Immature natural killer cell (primary cell): ENCODE measurements around the gene SLC29A2. TPM values are rescaled to one million over a fixed set of nuclear protein-coding genes. Genes with fewer than 3 reads are reported as not detected.
"Not testable (repeated sequence)": the region's sequence is repeated elsewhere in the genome, so short reads cannot be mapped to it uniquely, and the experiment has no call there.

ENCODE experiments used
- DNase-seq, 3 donors: peaks; one replicate each; pipeline ENCODE4 v3.0.0; 2022; ENCODE audit warnings: mixed read lengths in 1 of 3
- H3K27ac Mint-ChIP-seq, 6 donors: one replicate each; pipeline ENCODE4 v1.8.0; 2020; ENCODE audit warnings: mixed read lengths in 6 of 6, mild to moderate bottlenecking in 5 of 6, inconsistent platforms in 4 of 6, moderate library complexity in 3 of 6
- H3K27me3 Mint-ChIP-seq, 3 donors: one replicate each; pipeline ENCODE4 v1.8.0; 2020 to 2021; ENCODE audit warnings: low read depth in 3 of 3, mild to moderate bottlenecking in 3 of 3, mixed read lengths in 3 of 3, moderate library complexity in 3 of 3, inconsistent platforms in 1 of 3
- H3K36me3 Mint-ChIP-seq, 3 donors: one replicate each; pipeline ENCODE4 v1.8.0; 2020; ENCODE audit warnings: mixed read lengths in 3 of 3, inconsistent platforms in 2 of 3, mild to moderate bottlenecking in 2 of 3
- H3K4me1 Mint-ChIP-seq, 2 donors: one replicate each; pipeline ENCODE4 v1.8.0; 2020; ENCODE audit warnings: inconsistent platforms in 2 of 2, mild to moderate bottlenecking in 2 of 2, mixed read lengths in 2 of 2, moderate library complexity in 1 of 2
- H3K4me3 Mint-ChIP-seq, 5 donors: one replicate each; pipeline ENCODE4 v1.8.0; 2020; ENCODE audit warnings: mild to moderate bottlenecking in 5 of 5, mixed read lengths in 5 of 5, inconsistent platforms in 3 of 5, moderate library complexity in 3 of 5
- H3K9me3 Mint-ChIP-seq, 6 donors: one replicate each; pipeline ENCODE4 v1.8.0; 2020; ENCODE audit warnings: mild to moderate bottlenecking in 6 of 6, mixed read lengths in 6 of 6, inconsistent platforms in 4 of 6, moderate library complexity in 3 of 6
- polyA plus RNA-seq, 3 donors: library from polyadenylated mRNA; unstranded; fragments of 300-500 nt; fragmentation: Illumina TruSeq; gene quantifications; one replicate each; pipeline ENCODE4 v1.2.3, GENCODE V29; 2021

The SLC29A2 gene
- polyA plus RNA-seq, 3 donors from 2014 or later: 0.21 to 0.32 TPM; not detected in 1

- no peak overlapping the region for H3K4me3 Mint-ChIP-seq
- peaks cover 9% of the 10 kb centered on the region in 2 donors for H3K4me1 Mint-ChIP-seq
- H3K27me3 Mint-ChIP-seq: peaks cover 3 to 5% (median 4%) of the 10 kb centered on the region in 3 donors
- no peak overlapping the region for H3K27ac Mint-ChIP-seq
- H3K9me3 Mint-ChIP-seq: no peaks in the 10 kb centered on the region
- DNase-seq: no peak
- no peaks in the 10 kb centered on the region for H3K36me3 Mint-ChIP-seq
Measured at GRCh38 chr11:66368484-66368883, 3.1 kb downstream of the SLC29A2 start.

DNA sequence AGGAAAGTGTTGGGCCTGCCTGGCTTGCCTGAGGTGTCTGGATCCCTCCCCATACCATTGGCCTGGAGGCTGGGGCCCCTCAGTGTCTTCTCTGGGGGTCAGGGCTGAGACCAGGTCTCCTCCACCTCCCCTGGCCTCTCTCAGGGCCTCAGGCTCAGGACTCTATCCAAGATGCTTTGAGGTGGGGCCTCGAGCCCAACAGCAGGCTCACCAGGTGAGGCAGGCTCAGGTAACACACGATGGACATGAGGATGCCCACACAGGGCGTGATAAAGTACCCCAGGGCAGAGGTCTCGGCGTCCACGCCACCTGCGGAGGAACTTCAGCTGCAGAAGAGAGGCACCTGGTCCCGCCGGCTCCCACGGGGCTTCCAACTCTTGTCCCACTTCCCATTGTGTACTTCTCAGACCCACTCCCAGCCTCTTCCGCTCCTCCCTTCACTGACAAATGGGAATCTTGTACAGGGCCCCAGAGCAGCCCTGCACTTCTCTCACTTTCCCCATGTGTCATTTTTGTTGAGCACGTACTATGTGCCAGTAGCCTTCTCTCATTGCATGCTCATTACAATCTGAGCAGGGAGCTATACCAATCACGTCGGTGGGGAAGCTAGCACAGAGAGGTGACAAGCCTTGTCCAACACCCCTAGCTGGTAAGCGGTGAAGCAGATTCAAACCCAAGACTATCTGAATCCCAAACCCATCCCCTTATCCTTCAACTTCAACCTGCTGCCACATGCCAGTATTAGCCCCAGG, 3.8 kb downstream of the SLC29A2 start:
- H3K4me1 Mint-ChIP-seq: peaks cover 5 to 6% of the 10 kb centered on the region in 2 donors
- H3K27ac Mint-ChIP-seq: no peak overlapping the region
- no peak overlapping the region for H3K4me3 Mint-ChIP-seq

GRCh38 chr11:66366844-66367477, 4.6 kb downstream of the SLC29A2 start:
- Mint-ChIP-seq H3K27me3 (peaks cover 0 to 5% (median 4%) of the 10 kb centered on the region in 3 donors), H3K9me3 (no peaks in the 10 kb centered on the region), H3K27ac (no peak overlapping the region), H3K4me3 (no peak overlapping the region), H3K4me1 (peaks cover 0 to 2% of the 10 kb centered on the region in 2 donors), H3K36me3 (no peaks in the 10 kb centered on the region)
- no peak for DNase-seq

More for the DNA sequence above, 3.8 kb downstream of the SLC29A2 start:
- Mint-ChIP-seq H3K27me3 (peaks cover 0 to 5% (median 4%) of the 10 kb centered on the region in 3 donors), H3K36me3 (no peaks in the 10 kb centered on the region), H3K9me3 (no peaks in the 10 kb centered on the region)
- DNase-seq: no peak

GRCh38 chr11:66365711-66366619, 5.6 kb downstream of the SLC29A2 start:
- H3K9me3 Mint-ChIP-seq: no peaks in the 10 kb centered on the region
- H3K4me3 Mint-ChIP-seq: no peak overlapping the region
- peaks cover 0 to 5% (median 4%) of the 10 kb centered on the region in 3 donors for H3K27me3 Mint-ChIP-seq
- peaks cover 0 to 2% of the 10 kb centered on the region in 2 donors for H3K4me1 Mint-ChIP-seq
- DNase-seq: no peak
- no peaks in the 10 kb centered on the region for H3K36me3 Mint-ChIP-seq
- no peak overlapping the region for H3K27ac Mint-ChIP-seq

DNA sequence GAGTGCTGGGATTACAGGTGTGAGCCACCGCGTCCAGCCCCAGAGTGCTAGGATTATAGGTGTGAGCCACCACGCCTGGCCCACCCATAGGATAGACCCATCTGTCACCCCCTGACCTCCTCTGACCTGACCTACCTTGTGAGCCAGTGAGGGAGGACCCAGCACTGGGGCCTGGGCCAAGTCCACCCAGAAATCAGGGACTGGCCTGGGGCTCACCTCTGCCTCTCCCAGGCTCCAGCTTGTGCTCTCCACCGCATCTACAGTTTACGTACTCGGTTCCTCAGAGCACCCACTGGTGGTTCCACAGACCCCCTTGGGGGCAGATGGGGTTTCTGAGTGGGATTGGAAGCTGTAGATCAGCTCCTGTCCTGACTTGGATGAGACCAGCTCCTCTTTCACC, 6.4 kb downstream of the SLC29A2 start:
- no peaks in the 10 kb centered on the region for H3K4me1 Mint-ChIP-seq
- H3K27ac Mint-ChIP-seq: no peak overlapping the region
- no peak overlapping the region for H3K4me3 Mint-ChIP-seq
- DNase-seq: no peak
- no peaks in the 10 kb centered on the region for H3K9me3 Mint-ChIP-seq
- H3K27me3 Mint-ChIP-seq: peaks cover 0 to 5% (median 4%) of the 10 kb centered on the region in 3 donors
- no peaks in the 10 kb centered on the region for H3K36me3 Mint-ChIP-seq

GRCh38 chr11:66363805-66364535, 7.6 kb downstream of the SLC29A2 start:
- no peaks in the 10 kb centered on the region for H3K36me3 Mint-ChIP-seq
- no peaks in the 10 kb centered on the region for H3K9me3 Mint-ChIP-seq
- H3K4me1 Mint-ChIP-seq: no peaks in the 10 kb centered on the region
- peak; percentile 43 to 52 (median 45) for DNase-seq
- no peak overlapping the region for H3K27ac Mint-ChIP-seq
- H3K4me3 Mint-ChIP-seq: no peak overlapping the region
- peaks cover 0 to 1% (median 0%) of the 10 kb centered on the region in 3 donors for H3K27me3 Mint-ChIP-seq

DNA sequence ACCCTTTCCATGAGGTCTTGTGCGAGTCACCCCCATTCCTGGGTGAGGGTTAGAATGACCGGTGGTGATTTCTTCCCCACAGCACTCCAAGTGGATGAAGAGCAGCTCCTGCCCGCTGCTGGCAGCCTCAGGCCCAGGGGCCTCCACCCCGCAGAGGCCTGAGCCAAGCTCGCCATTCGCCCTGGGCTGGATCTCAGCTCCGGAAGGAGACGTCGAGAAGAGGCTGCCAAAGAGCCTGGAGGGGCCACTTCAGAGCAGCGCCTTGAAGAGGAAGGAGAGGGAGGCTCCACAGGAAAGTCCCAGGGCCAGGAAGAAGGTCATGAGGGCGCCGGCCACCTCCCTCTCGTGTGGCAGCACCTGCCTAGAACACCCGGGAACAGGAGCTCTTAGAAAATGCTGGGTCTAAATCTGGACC, 8.4 kb downstream of the SLC29A2 start:
- Mint-ChIP-seq H3K36me3 (no peaks in the 10 kb centered on the region), H3K4me3 (no peak overlapping the region), H3K9me3 (no peaks in the 10 kb centered on the region), H3K27ac (no peak overlapping the region), H3K27me3 (peaks cover 0 to 1% (median 0%) of the 10 kb centered on the region in 3 donors), H3K4me1 (no peaks in the 10 kb centered on the region)
- DNase-seq: no peak

DNA sequence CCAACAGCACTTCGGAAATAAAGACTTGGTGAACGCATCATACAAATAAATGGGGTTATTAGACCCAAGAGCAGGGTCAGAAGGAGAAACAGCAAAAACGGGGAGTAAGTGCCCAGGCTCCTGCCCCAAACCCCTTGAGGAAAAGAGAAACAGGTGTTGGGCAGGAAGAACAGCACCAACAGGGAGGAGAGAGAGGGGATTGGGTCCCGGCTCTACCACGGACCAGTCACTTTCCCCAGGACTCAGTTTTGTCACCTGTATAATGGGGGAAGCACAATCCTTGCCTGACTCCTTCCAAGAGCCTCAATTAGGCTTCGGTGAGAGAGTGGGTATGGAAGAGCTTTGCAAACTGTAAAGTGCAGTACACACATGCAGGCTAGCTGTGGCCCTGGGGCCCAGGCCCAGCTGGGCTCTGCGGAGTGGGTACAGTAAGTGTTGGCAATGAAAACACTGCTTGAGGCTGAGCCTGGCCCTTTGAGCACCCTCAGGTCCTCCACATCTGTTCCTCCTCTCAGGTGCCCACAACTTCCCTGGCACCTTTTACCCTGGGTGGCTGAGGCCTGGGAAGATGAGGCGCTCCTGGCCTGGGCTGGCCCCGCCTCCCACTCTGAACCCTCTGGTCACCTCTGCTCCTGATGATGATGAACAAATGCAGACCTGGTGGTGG, 8.9 kb downstream of the SLC29A2 start:
- H3K4me1 Mint-ChIP-seq: no peaks in the 10 kb centered on the region
- no peaks in the 10 kb centered on the region for H3K36me3 Mint-ChIP-seq
- H3K9me3 Mint-ChIP-seq: no peaks in the 10 kb centered on the region
- no peak overlapping the region for H3K4me3 Mint-ChIP-seq
- H3K27ac Mint-ChIP-seq: no peak overlapping the region
- DNase-seq: no peak
- H3K27me3 Mint-ChIP-seq: peaks cover 0 to 1% (median 0%) of the 10 kb centered on the region in 3 donors

DNA sequence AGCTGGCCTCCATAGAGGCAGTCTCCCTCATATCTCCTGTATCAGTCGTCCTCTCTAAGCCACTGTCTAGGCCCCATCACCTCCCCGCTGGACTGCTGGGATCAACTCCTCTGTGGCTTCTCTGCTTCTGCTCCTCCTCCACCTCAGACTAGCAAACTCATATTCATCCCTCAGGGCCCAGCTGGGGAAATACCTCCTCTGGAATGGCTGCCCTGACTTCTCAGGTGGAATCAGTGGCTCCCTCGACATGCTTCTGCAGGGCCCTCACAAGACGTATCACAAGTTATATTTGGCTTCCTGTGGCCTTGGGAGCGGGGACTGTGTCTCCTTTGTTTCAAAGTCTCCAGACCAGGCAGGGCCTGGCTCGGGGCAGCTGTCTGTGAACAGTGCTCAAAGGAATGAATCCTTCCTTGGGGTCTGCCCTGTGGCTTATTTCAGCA, 10.0 kb downstream of the SLC29A2 start:
- no peak overlapping the region for H3K27ac Mint-ChIP-seq

GRCh38 chr11:66360406-66361073, 11.0 kb downstream of the SLC29A2 start:
- Mint-ChIP-seq H3K27ac (no peak overlapping the region), H3K36me3 (no peaks in the 10 kb centered on the region), H3K4me3 (no peak overlapping the region), H3K9me3 (no peaks in the 10 kb centered on the region), H3K4me1 (no peaks in the 10 kb centered on the region), H3K27me3 (peaks cover 0 to 1% (median 0%) of the 10 kb centered on the region in 3 donors)
- no peak for DNase-seq

More for the DNA sequence above, 10.0 kb downstream of the SLC29A2 start:
- DNase-seq: no peak
- Mint-ChIP-seq H3K9me3 (no peaks in the 10 kb centered on the region), H3K36me3 (no peaks in the 10 kb centered on the region), H3K27me3 (peaks cover 0 to 1% (median 0%) of the 10 kb centered on the region in 3 donors), H3K4me1 (no peaks in the 10 kb centered on the region), H3K4me3 (no peak overlapping the region)

GRCh38 chr11:66359662-66360087, 11.9 kb downstream of the SLC29A2 start:
- H3K27ac Mint-ChIP-seq: no peak overlapping the region
- no peak overlapping the region for H3K4me3 Mint-ChIP-seq
- peaks cover 0 to 1% (median 0%) of the 10 kb centered on the region in 3 donors for H3K27me3 Mint-ChIP-seq
- H3K9me3 Mint-ChIP-seq: no peaks in the 10 kb centered on the region
- no peaks in the 10 kb centered on the region for H3K4me1 Mint-ChIP-seq
- no peak for DNase-seq
- H3K36me3 Mint-ChIP-seq: no peaks in the 10 kb centered on the region

DNA sequence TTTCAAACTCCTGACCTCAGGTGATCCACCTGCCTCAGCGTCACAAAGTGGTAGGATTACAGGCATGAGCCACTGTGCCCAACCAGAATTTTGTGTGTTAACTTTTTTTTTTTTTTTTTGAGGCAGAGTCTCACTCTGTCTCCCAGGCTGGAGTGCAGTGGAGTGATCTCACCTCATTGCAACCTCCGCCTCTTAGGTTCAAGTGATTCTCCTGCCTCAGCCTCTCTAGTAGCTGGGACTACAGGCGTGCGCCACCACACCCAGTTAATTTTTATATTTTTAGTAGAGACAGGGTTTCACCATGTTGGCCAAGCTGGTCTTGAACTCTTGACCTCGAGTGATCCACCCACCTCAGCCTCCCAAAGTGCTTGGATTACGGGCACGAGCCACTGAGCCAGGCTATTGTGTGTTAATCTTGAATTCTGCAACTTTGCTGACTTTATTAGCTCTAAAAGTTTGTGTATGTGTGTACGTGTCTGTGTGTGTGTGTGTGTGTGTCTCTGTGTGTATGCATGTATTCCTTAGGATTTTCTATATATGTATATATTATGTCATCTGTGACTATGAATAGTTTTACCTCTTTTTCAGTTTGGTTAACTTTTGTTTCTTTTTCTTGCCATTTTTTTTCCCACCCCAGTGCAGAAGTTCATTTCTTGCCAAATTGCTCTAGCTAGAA, 20.9 kb downstream of the SLC29A2 start:
- H3K9me3 Mint-ChIP-seq, DNase-seq, H3K36me3 Mint-ChIP-seq, H3K4me3 Mint-ChIP-seq: not testable (repeated sequence)
- peaks cover 10 to 11% of the 10 kb centered on the region in 2 donors for H3K4me1 Mint-ChIP-seq
- peaks cover 8 to 12% (median 8%) of the 10 kb centered on the region in 3 donors for H3K27me3 Mint-ChIP-seq
- peak overlapping the region in 1 of 6 donors; percentile 45 for H3K27ac Mint-ChIP-seq
